GM23248 (cell line): Measurements from ENCODE around the gene PIGN. TPM values are rescaled to one million over a fixed set of nuclear protein-coding genes. Genes with fewer than 3 reads are reported as not detected.

Experiments used
- DNase-seq: peaks from one replicate; pipeline ENCODE4 v3.0.0-alpha.2; 2015
- H2AFZ ChIP-seq: fragments of 200-600 bp; sonication (generic); 2 replicates; pipeline ENCODE4 v1.6.1; 2016; ENCODE audit warnings: antibody characterized with exemption
- H3F3A ChIP-seq: fragments of 200-600 bp; sonication (generic); 2 replicates; pipeline ENCODE4 v1.6.1; 2016; ENCODE audit warnings: mild to moderate bottlenecking, antibody characterized with exemption, mixed run types; ENCODE audit not compliant: insufficient read depth
- H3K27ac ChIP-seq: fragments of 200-600 bp; sonication (generic); 2 replicates; pipeline ENCODE4 v1.5.1; 2016; ENCODE audit warnings: mild to moderate bottlenecking
- H3K27me3 ChIP-seq: fragments of 200-600 bp; sonication (generic); replicated peaks from 2 replicates; pipeline ENCODE4 v1.6.1; 2016; ENCODE audit warnings: mild to moderate bottlenecking; ENCODE audit not compliant: insufficient read depth
- H3K36me3 ChIP-seq: fragments of 200-600 bp; sonication (generic); 2 replicates; pipeline ENCODE4 v1.6.1; 2016; ENCODE audit warnings: low read depth, mild to moderate bottlenecking
- H3K4me1 ChIP-seq: fragments of 200-600 bp; sonication (generic); 2 replicates; pipeline ENCODE4 v1.6.1; 2016; ENCODE audit warnings: mild to moderate bottlenecking; ENCODE audit not compliant: insufficient read depth
- H3K4me2 ChIP-seq: fragments of 200-600 bp; sonication (generic); one replicate; pipeline ENCODE4 v1.6.1; 2016; ENCODE audit warnings: mild to moderate bottlenecking; ENCODE audit not compliant: unreplicated experiment
- H3K4me3 ChIP-seq: fragments of 200-600 bp; sonication (generic); 2 replicates; pipeline ENCODE4 v1.5.1; 2016; ENCODE audit warnings: mild to moderate bottlenecking
- H3K79me2 ChIP-seq: fragments of 200-600 bp; sonication (generic); 2 replicates; pipeline ENCODE4 v1.6.1; 2016; ENCODE audit warnings: mild to moderate bottlenecking; ENCODE audit not compliant: insufficient read depth
- H3K9ac ChIP-seq: fragments of 200-600 bp; sonication (generic); 2 replicates; pipeline ENCODE4 v1.6.1; 2016; ENCODE audit warnings: mild to moderate bottlenecking
- H3K9me2 ChIP-seq: fragments of 200-600 bp; sonication (generic); 2 replicates; pipeline ENCODE4 v1.6.1; 2016; ENCODE audit warnings: mixed run types, mild to moderate bottlenecking, moderate library complexity; ENCODE audit not compliant: insufficient read depth
- H3K9me3 ChIP-seq: fragments of 200-600 bp; sonication (generic); one replicate; pipeline ENCODE4 v1.6.1; 2017; ENCODE audit warnings: low read depth
- H4K20me1 ChIP-seq: fragments of 200-600 bp; sonication (generic); 2 replicates; pipeline ENCODE4 v1.6.0; 2016; ENCODE audit not compliant: insufficient read depth
- EZH2 ChIP-seq: fragments of 200-600 bp; sonication (generic); IDR thresholded peaks from 2 replicates; pipeline ENCODE4 v1.6.1; 2018; ENCODE audit warnings: antibody characterized with exemption, mild to moderate bottlenecking; ENCODE audit not compliant: insufficient read depth, poor library complexity, severe bottlenecking
- EZH2phosphoT487 ChIP-seq: fragments of 200-600 bp; sonication (generic); IDR thresholded peaks from 2 replicates; pipeline ENCODE4 v1.6.1; 2018; ENCODE audit warnings: antibody characterized with exemption, moderate library complexity, mild to moderate bottlenecking, low read depth; ENCODE audit not compliant: insufficient read depth
- WGBS, 2 experiments: methylation state at CpG; one replicate each; pipeline ENCODE4 v1.1.6; 2015 to 2017; ENCODE audit warnings: low lambda C conversion rate in 2 of 2, low coverage in 1 of 2; ENCODE audit errors: missing lambda C conversion rate in 2 of 2; 5-methylcytosine and 5-hydroxymethylcytosine counted together
- in situ Hi-C: fragments of 300-500 bp; cut with MboI; formaldehyde crosslinking; loops from 2 replicates; pipeline ENCODE4 v1.15.0; 2020
- polyA plus RNA-seq: library from polyadenylated mRNA; unstranded; fragments of >200 nt; fragmentation: Nextera tagmentation; extraction: Ambion mirVana; gene quantifications from 2 replicates; pipeline ENCODE4 v1.2.1, GENCODE V29; 2016
- total RNA-seq: library from RNA; depleted of rRNA; stranded (reverse); fragments of >200 nt; shearing (Covaris generic); gene quantifications from 2 replicates; pipeline ENCODE4 v1.2.3, GENCODE V29; 2014

The PIGN gene
- total and polyA plus RNA-seq, 2 experiments from 2014 or later = 16.0 to 27.2 TPM

DNA sequence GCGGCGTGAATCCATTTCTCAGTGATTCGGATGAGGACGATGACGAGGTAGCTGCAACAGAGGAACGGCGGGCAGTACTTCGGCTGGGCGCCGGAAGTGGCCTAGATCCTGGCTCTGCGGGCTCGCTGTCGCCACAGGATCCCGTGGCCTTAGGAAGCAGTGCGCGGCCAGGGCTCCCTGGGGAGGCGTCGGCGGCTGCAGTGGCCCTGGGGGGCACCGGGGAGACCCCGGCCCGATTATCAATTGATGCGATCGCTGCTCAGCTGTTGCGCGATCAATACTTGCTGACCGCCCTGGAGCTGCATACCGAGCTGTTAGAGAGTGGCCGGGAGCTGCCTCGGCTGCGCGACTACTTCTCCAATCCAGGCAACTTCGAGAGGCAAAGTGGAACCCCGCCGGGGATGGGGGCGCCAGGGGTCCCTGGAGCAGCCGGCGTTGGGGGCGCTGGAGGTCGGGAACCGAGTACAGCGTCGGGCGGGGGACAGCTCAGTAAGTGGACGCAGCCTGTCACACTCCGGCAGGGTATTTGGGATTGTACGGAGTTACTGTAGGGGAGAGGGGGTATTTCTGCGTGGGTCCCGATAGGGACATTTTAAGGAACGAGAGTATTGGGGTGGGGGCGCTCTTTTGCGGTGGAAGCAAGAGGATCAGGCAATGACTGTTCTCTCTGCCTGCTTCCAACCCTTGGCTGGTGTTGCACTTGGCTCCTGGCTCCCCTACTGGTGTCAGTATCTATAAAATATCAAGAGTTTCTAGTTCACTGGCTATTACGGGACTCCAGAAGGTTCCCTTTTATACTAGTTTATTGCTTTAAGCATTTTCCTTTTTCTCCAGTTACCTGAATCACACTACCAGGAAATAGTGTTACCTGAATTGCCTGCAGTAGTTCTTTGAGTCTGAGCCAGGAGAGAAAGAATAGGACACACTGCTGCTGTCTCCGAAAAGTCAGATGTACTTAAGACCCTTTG, 971 bp upstream of the PIGN start:
- 1 to 2% methylated on average over 43 to 45 of the region's 54 CpGs for WGBS, 2 experiments
- Histone ChIP-seq H3K36me3 (no peaks in the 10 kb centered on the region), H3F3A (peaks cover 13% of the 10 kb centered on the region; the same call in 1 of the 2 replicates), H3K9me3 (no peaks in the 10 kb centered on the region), H2AFZ (peak overlapping the region; percentile 100), H4K20me1 (peaks cover 29% of the 10 kb centered on the region; the same call in 1 of the 2 replicates), H3K9me2 (no peaks in the 10 kb centered on the region), H3K4me2 (peak overlapping the region; percentile 100), H3K79me2 (peaks cover 67% of the 10 kb centered on the region), H3K4me3 (peak overlapping the region; percentile 100), H3K27me3 (no peaks in the 10 kb centered on the region), H3K27ac (peak overlapping the region; percentile 78), H3K4me1 (peaks cover 19% of the 10 kb centered on the region), H3K9ac (peak overlapping the region; percentile 93)
- in situ Hi-C loops = loop anchor here (25.0 kb wide), 1 partner anchor 374 kb away; no protein-coding TSS in a partner anchor
- TF ChIP-seq EZH2 (no peak), EZH2phosphoT487 (no peak)
- DNase-seq = peak; percentile 73

DNA sequence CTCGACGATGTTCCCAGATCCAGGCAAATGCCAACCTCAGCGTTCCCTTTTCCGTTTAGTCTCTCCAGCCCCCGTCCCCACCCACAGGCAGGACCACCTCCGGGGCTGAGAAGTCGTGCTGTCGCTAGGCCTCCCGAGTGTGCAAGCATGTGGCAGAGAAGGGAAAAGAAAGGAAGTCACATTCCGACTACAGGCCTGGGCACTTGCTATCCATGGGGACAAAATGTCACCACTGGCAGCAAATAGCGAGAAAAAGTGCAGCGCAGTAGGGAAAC, 420 bp downstream of the PIGN start:
- no peak for DNase-seq
- 0 to 1% methylated on average over 10 to 12 of the region's 12 CpGs for WGBS, 2 experiments
- no peaks in the 10 kb centered on the region for H3K36me3 ChIP-seq
- TF ChIP-seq EZH2phosphoT487 = no peak
- no peaks in the 10 kb centered on the region for H3K27me3 ChIP-seq
- H3K4me3 ChIP-seq = peak overlapping the region; percentile 100
- H3K9me2 ChIP-seq = no peaks in the 10 kb centered on the region
- H3K4me1 ChIP-seq = peaks cover 19% of the 10 kb centered on the region
- peaks cover 61% of the 10 kb centered on the region for H3K79me2 ChIP-seq
- in situ Hi-C loops = loop anchor here (25.0 kb wide), 1 partner anchor 376 kb away; no protein-coding TSS in a partner anchor
- H2AFZ ChIP-seq = peak overlapping the region; percentile 99
- H4K20me1 ChIP-seq = peaks cover 17% of the 10 kb centered on the region; the same call in 1 of the 2 replicates
- peaks cover 13% of the 10 kb centered on the region; the same call in 1 of the 2 replicates for H3F3A ChIP-seq
- peak overlapping the region; percentile 40 for H3K27ac ChIP-seq
- peak overlapping the region; percentile 91 for H3K4me2 ChIP-seq
- peak overlapping the region; percentile 77 for H3K9ac ChIP-seq
- H3K9me3 ChIP-seq = no peaks in the 10 kb centered on the region

DNA sequence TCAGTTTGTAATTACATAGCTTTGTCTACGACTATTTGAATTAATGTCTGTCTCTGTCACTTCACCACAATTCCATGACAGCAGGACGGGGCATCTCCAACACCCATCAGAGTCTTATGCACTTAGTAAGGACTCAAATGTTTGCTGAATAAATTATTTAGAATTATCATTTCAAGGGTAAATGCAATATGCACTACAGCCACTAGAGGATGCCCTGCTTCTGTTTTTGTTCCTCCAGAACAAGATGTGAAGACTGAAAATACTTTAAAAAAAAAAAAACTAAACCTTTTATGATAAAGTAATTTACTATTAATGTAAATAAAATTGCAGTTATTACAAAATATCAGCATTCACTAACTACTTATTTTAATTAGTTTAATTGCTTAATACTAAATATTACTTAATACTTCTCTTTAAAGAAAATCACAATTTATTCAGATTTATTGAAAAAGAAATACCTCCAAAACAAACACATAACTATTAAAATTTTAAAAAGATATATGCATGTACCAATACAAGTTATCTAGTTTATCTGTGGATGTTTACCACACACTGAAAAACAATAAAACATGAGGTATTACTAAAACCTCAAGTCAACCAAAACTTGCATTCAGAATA, 3.2 kb downstream of the PIGN start:
- 0 to 3% methylated on average over 2 of the region's 2 CpGs for WGBS, 2 experiments
- in situ Hi-C loops = loop anchor here (25.0 kb wide), 1 partner anchor 379 kb away; no protein-coding TSS in a partner anchor
- peaks cover 34% of the 10 kb centered on the region for H3K79me2 ChIP-seq

DNA sequence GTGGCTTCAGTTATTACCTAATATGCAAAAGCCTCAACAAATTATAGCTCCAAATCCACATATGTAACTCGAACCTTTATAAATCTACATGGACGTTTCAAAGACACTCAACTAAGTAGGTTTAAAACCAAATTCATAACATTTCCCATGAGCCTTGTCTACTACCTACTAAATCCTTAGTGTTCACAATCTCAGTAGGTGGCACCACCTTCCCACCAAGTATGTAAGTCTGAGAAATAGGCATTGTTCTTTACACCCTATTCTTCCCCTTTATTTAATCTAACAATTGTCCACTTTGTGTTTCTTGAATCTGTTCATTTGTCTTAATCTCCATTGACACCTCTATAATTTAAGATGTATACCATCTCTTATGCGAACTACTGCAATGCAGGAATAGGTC, 4.6 kb downstream of the PIGN start:
- 66 to 78% methylated on average over 3 of the region's 3 CpGs for WGBS, 2 experiments

More for the DNA sequence above, 3.2 kb downstream of the PIGN start:
- Histone ChIP-seq H3K4me3 (no peak overlapping the region), H2AFZ (no peak overlapping the region), H3K9me2 (no peaks in the 10 kb centered on the region), H4K20me1 (peaks cover 5% of the 10 kb centered on the region; the same call in 1 of the 2 replicates), H3K27me3 (no peaks in the 10 kb centered on the region), H3K4me2 (no peak overlapping the region), H3K4me1 (peaks cover 5% of the 10 kb centered on the region), H3K36me3 (no peaks in the 10 kb centered on the region), H3F3A (peaks cover 7% of the 10 kb centered on the region; the same call in 1 of the 2 replicates), H3K27ac (no peak overlapping the region), H3K9me3 (no peaks in the 10 kb centered on the region), H3K9ac (no peak overlapping the region)
- peak; percentile 67 for DNase-seq
- TF ChIP-seq EZH2phosphoT487 (no peak), EZH2 (no peak)

More for the DNA sequence above, 4.6 kb downstream of the PIGN start:
- H3K36me3 ChIP-seq = no peaks in the 10 kb centered on the region
- H3K9ac ChIP-seq = no peak overlapping the region
- H3K4me3 ChIP-seq = no peak overlapping the region
- H3F3A ChIP-seq = peaks cover 7% of the 10 kb centered on the region; the same call in 1 of the 2 replicates
- H4K20me1 ChIP-seq = no peaks in the 10 kb centered on the region
- H3K9me3 ChIP-seq = no peaks in the 10 kb centered on the region
- H3K4me2 ChIP-seq = no peak overlapping the region
- H3K9me2 ChIP-seq = no peaks in the 10 kb centered on the region
- DNase-seq = no peak
- H3K27ac ChIP-seq = no peak overlapping the region
- no peak overlapping the region for H2AFZ ChIP-seq
- TF ChIP-seq EZH2phosphoT487 (no peak), EZH2 (no peak)
- in situ Hi-C loops = loop anchor here (25.0 kb wide), 1 partner anchor 380 kb away; no protein-coding TSS in a partner anchor
- no peaks in the 10 kb centered on the region for H3K27me3 ChIP-seq
- H3K4me1 ChIP-seq = no peaks in the 10 kb centered on the region
- H3K79me2 ChIP-seq = peaks cover 20% of the 10 kb centered on the region; the same call in 1 of the 2 replicates
